OCI-LY1 (cell line): ENCODE measurements around the gene OCRL.

Experiments used
- H2AFZ ChIP-seq: fragments of 200-600 bp; sonication (generic), shearing (Covaris generic); 2 replicates; pipeline ENCODE4 v1.6.0; 2014; ENCODE audit warnings: antibody characterized with exemption, mild to moderate bottlenecking, low read length
- H3F3A ChIP-seq: fragments of 200-600 bp; sonication (generic), shearing (Covaris generic); 2 replicates; pipeline ENCODE4 v1.6.0; 2014; ENCODE audit warnings: mild to moderate bottlenecking, antibody characterized with exemption, low read length, moderate library complexity; ENCODE audit not compliant: insufficient read depth
- H3K27ac ChIP-seq: fragments of 200-600 bp; sonication (generic); 2 replicates; pipeline ENCODE4 v1.5.1; 2014; ENCODE audit warnings: low read length, mixed run types, mild to moderate bottlenecking, low read depth; ENCODE audit not compliant: poor library complexity, severe bottlenecking
- H3K27me3 ChIP-seq: fragments of 200-600 bp; sonication (generic); 2 replicates; pipeline ENCODE4 v1.6.0; 2014; ENCODE audit warnings: antibody characterized with exemption, mild to moderate bottlenecking, low read length, moderate library complexity; ENCODE audit not compliant: insufficient read depth
- H3K36me3 ChIP-seq: fragments of 200-600 bp; sonication (generic); 2 replicates; pipeline ENCODE4 v1.6.1; 2014; ENCODE audit warnings: mild to moderate bottlenecking, antibody characterized with exemption, low read length, moderate library complexity, mixed read lengths; ENCODE audit not compliant: insufficient read depth
- H3K4me1 ChIP-seq: fragments of 200-600 bp; sonication (generic); 2 replicates; pipeline ENCODE4 v1.5.1; 2014; ENCODE audit warnings: mild to moderate bottlenecking, low read length, moderate library complexity; ENCODE audit not compliant: insufficient read depth, severe bottlenecking
- H3K4me2 ChIP-seq: fragments of 200-600 bp; sonication (generic), shearing (Covaris generic); 2 replicates; pipeline ENCODE4 v1.6.1; 2014; ENCODE audit warnings: low read length
- H3K4me3 ChIP-seq: fragments of 200-600 bp; sonication (generic); 2 replicates; pipeline ENCODE4 v1.5.1; 2014; ENCODE audit warnings: low read length, low read depth, mild to moderate bottlenecking, mixed read lengths; ENCODE audit not compliant: poor library complexity, severe bottlenecking
- H3K79me2 ChIP-seq: fragments of 200-600 bp; shearing (Covaris generic); 2 replicates; pipeline ENCODE4 v1.6.1; 2016; ENCODE audit warnings: mixed run types, low read length, mixed read lengths; ENCODE audit not compliant: insufficient read depth
- H3K9ac ChIP-seq: fragments of 200-600 bp; sonication (generic), shearing (Covaris generic); 2 replicates; pipeline ENCODE4 v1.6.1; 2014; ENCODE audit warnings: mild to moderate bottlenecking, low read length, mixed read lengths
- H3K9me2 ChIP-seq: fragments of 200-600 bp; sonication (generic), shearing (Covaris generic); 2 replicates; pipeline ENCODE4 v1.6.1; 2014; ENCODE audit warnings: low read depth, mild to moderate bottlenecking, low read length, mixed read lengths
- H3K9me3 ChIP-seq: fragments of 200-600 bp; shearing (Covaris generic); 2 replicates; pipeline ENCODE4 v1.6.1; 2014; ENCODE audit warnings: low read length, mixed read lengths
- H4K20me1 ChIP-seq: fragments of 200-600 bp; sonication (generic), shearing (Covaris generic); 2 replicates; pipeline ENCODE4 v1.6.0; 2016; ENCODE audit warnings: mild to moderate bottlenecking, low read length; ENCODE audit not compliant: insufficient read depth
- CTCF ChIP-seq: fragments of 200-600 bp; sonication (generic), shearing (Covaris generic); IDR thresholded peaks from 2 replicates; pipeline ENCODE4 v1.5.1; 2017; ENCODE audit warnings: mild to moderate bottlenecking, antibody characterized with exemption, low read length, moderate library complexity, mixed read lengths
- EZH2 ChIP-seq: fragments of 200-600 bp; sonication (generic), shearing (Covaris generic); IDR thresholded peaks from 2 replicates; pipeline ENCODE4 v1.8.0; 2017; ENCODE audit warnings: borderline replicate concordance, mixed run types, mild to moderate bottlenecking, antibody characterized with exemption, low read length, moderate library complexity, mixed read lengths

Gene OCRL

GRCh38 chrX:129540068-129540653 lies at the start of gene OCRL:
Gene OCRL (plus strand): TSS chrX:129540259. CDS start chrX:129540440, 181 bp downstream.
- H3K4me2 ChIP-seq, result peak within 1 kb of the TSS; percentile 88
- no peaks in the 10 kb centered on the region for H3K79me2 ChIP-seq
- H4K20me1 ChIP-seq, result no peaks in the 10 kb centered on the region
- H3K9ac ChIP-seq, result peak within 1 kb of the TSS; percentile 86
- no peaks in the 10 kb centered on the region for H3K9me2 ChIP-seq
- no peaks in the 10 kb centered on the region for H3K36me3 ChIP-seq
- H3K9me3 ChIP-seq, result no peaks in the 10 kb centered on the region
- peaks cover 5% of the 10 kb centered on the region for H3K4me1 ChIP-seq
- no peaks in the 10 kb centered on the region for H3K27me3 ChIP-seq
- H2AFZ ChIP-seq, result no peak within 1 kb of the TSS
- peak within 1 kb of the TSS; percentile 83 for H3K4me3 ChIP-seq
- no peak within 1 kb of the TSS for H3K27ac ChIP-seq
- TF ChIP-seq EZH2 (no peak), CTCF (peak; percentile 58)
- no peaks in the 10 kb centered on the region for H3F3A ChIP-seq

- no peak overlapping the region for H3K4me3 ChIP-seq
- no peak overlapping the region for H3K4me2 ChIP-seq
- no peaks in the 10 kb centered on the region for H3K36me3 ChIP-seq
- H3K4me1 ChIP-seq, result no peaks in the 10 kb centered on the region
- TF ChIP-seq CTCF, result no peak
- TF ChIP-seq EZH2, result no peak
- no peaks in the 10 kb centered on the region for H3F3A ChIP-seq
- H3K27me3 ChIP-seq, result no peaks in the 10 kb centered on the region
- no peak overlapping the region for H2AFZ ChIP-seq
- no peak overlapping the region for H3K27ac ChIP-seq
- H4K20me1 ChIP-seq, result no peaks in the 10 kb centered on the region
- no peaks in the 10 kb centered on the region for H3K9me3 ChIP-seq
- no peaks in the 10 kb centered on the region for H3K79me2 ChIP-seq
- no peaks in the 10 kb centered on the region for H3K9me2 ChIP-seq
- no peak overlapping the region for H3K9ac ChIP-seq
Observed at GRCh38 chrX:129490330-129490729, 49.7 kb upstream of the OCRL start.

- Histone ChIP-seq H3K9me2 (no peaks in the 10 kb centered on the region), H3K27ac (no peak overlapping the region), H3F3A (no peaks in the 10 kb centered on the region), H3K4me3 (no peak overlapping the region), H4K20me1 (no peaks in the 10 kb centered on the region), H3K36me3 (no peaks in the 10 kb centered on the region), H2AFZ (no peak overlapping the region), H3K9ac (no peak overlapping the region), H3K27me3 (no peaks in the 10 kb centered on the region), H3K9me3 (no peaks in the 10 kb centered on the region), H3K4me2 (no peak overlapping the region), H3K4me1 (no peaks in the 10 kb centered on the region), H3K79me2 (no peaks in the 10 kb centered on the region)
- no peak for TF ChIP-seq EZH2
- TF ChIP-seq CTCF, result no peak
Observed at GRCh38 chrX:129493643-129494042, 46.4 kb upstream of the OCRL start.
